ENCODE measurements around the gene KIAA1217.

KIAA1217 gene

GRCh38 chr10:24405635-24406034 is 196.7 kb downstream of the KIAA1217 start:
- TF ChIP-seq SIN3A (IDR thresholded peaks at IDR 0.05; ENCODE audit: borderline replicate concordance, insufficient read depth, low read length), result no peak
- TF ChIP-seq FOXP2 (optimal IDR thresholded peaks at IDR 0.05; ENCODE audit: borderline replicate concordance, extremely low read depth, extremely low read length, insufficient read depth), result no peak
- no peak for TF ChIP-seq TAF1 (IDR thresholded peaks at IDR 0.05; ENCODE audit: borderline replicate concordance, insufficient read depth, low read length)
- TF ChIP-seq POLR2AphosphoS5 (IDR thresholded peaks at IDR 0.05; ENCODE audit: low read depth, low read length), result no peak
- no peak for TF ChIP-seq REST (IDR thresholded peaks at IDR 0.05; ENCODE audit: insufficient read depth in 1 of 2, low read depth in 2 of 2, low read length in 2 of 2)

DNA sequence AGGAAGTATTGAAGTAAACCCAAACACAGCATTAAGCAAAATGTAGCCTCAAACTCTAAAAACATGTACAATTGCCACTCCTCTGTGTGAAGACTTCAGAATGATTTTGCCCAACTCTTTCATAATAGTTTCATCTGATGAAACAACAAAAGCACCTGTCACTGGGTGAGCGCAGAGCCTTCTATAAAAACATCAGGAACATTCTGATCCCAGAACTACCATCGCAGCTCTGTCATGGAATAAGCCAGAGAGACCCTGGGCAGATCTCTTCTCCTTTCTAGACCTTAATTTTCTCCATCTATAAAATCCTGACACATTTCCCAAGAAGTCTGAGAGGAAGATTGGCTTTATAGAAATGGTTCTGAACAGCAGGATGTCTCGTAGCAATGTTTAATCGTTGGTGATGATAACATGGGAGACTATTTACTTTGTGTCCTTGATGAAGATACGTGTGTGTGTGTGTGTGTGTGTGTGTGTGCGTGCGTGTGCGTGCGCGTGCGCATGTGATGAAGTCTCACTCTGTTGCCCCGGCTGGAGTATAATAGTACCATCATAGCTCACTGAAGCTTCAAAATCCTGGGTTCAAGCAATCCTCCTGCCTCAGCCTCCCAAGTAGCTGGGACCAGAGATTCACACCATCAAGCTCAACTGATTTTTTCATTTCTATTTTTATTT is 198.0 kb downstream of the KIAA1217 start:
- TF ChIP-seq TAF1 (IDR thresholded peaks at IDR 0.05; ENCODE audit: borderline replicate concordance, insufficient read depth, low read length) (no peak), SIN3A (IDR thresholded peaks at IDR 0.05; ENCODE audit: borderline replicate concordance, insufficient read depth, low read length) (no peak)

DNA sequence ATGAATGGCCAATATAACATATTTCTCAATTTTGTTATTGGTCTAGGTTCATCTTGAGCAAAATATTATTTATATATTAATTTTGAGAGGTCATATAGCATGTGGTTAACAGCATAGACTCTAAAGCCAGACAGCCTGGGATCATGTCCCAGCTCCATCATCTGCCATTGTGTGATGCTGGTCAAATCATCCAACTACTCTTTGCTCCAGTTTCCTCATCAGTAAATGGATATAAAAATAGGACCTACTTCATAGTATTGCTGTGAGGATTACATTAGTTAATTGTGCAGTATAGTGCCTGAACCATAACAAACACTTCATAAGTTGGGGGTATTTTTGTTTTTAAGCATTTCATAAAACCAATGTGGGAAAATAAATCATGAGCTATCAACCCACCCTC is 199.0 kb downstream of the KIAA1217 start:
- no peak for TF ChIP-seq TAF1 (IDR thresholded peaks at IDR 0.05; ENCODE audit: borderline replicate concordance, insufficient read depth, low read length)

GRCh38 chr10:24408365-24408764 is 199.4 kb downstream of the KIAA1217 start:
- TF ChIP-seq TAF1 (IDR thresholded peaks at IDR 0.05; ENCODE audit: borderline replicate concordance, insufficient read depth, low read length), result no peak
- TF ChIP-seq SIN3A (IDR thresholded peaks at IDR 0.05; ENCODE audit: borderline replicate concordance, insufficient read depth, low read length), result no peak
- no peak for TF ChIP-seq POLR2AphosphoS5 (IDR thresholded peaks at IDR 0.05; ENCODE audit: low read depth, low read length)
- no peak for TF ChIP-seq REST (IDR thresholded peaks at IDR 0.05; ENCODE audit: insufficient read depth in 1 of 2, low read depth in 2 of 2, low read length in 2 of 2)
- TF ChIP-seq FOXP2 (optimal IDR thresholded peaks at IDR 0.05; ENCODE audit: borderline replicate concordance, extremely low read depth, extremely low read length, insufficient read depth), result no peak

GRCh38 chr10:24414597-24414996 is 205.7 kb downstream of the KIAA1217 start:
- no peak for TF ChIP-seq FOXP2 (optimal IDR thresholded peaks at IDR 0.05; ENCODE audit: borderline replicate concordance, extremely low read depth, extremely low read length, insufficient read depth)
- TF ChIP-seq POLR2AphosphoS5 (IDR thresholded peaks at IDR 0.05; ENCODE audit: low read depth, low read length), result no peak
- no peak for TF ChIP-seq REST (IDR thresholded peaks at IDR 0.05; ENCODE audit: insufficient read depth in 1 of 2, low read depth in 2 of 2, low read length in 2 of 2)
- no peak for TF ChIP-seq TAF1 (IDR thresholded peaks at IDR 0.05; ENCODE audit: borderline replicate concordance, insufficient read depth, low read length)
- no peak for TF ChIP-seq SIN3A (IDR thresholded peaks at IDR 0.05; ENCODE audit: borderline replicate concordance, insufficient read depth, low read length)

GRCh38 chr10:24415455-24416125 is 206.7 kb downstream of the KIAA1217 start:
- TF ChIP-seq REST (IDR thresholded peaks at IDR 0.05; ENCODE audit: insufficient read depth in 1 of 2, low read depth in 2 of 2, low read length in 2 of 2) (no peak), FOXP2 (optimal IDR thresholded peaks at IDR 0.05; ENCODE audit: borderline replicate concordance, extremely low read depth, extremely low read length, insufficient read depth) (no peak), POLR2AphosphoS5 (IDR thresholded peaks at IDR 0.05; ENCODE audit: low read depth, low read length) (no peak), TAF1 (IDR thresholded peaks at IDR 0.05; ENCODE audit: borderline replicate concordance, insufficient read depth, low read length) (no peak), SIN3A (IDR thresholded peaks at IDR 0.05; ENCODE audit: borderline replicate concordance, insufficient read depth, low read length) (no peak)

All from PFSK-1 (cell line).